Cardiac fibroblast (primary cell): ENCODE data around the gene GALK1.

Source experiments
- DNase-seq, 2 donors: peaks; one replicate each; pipeline versions ENCODE4 v3.0.0 to v3.0.0-alpha.2; 2010; ENCODE audit warnings: low read depth in 2 of 2
- H3K4me3 ChIP-seq, 2 donors: replicated peaks in 1 of 2; 1 replicate in 1 of 2; 2 replicates in 1 of 2; pipeline ENCODE4 v1.5.1; 2011; ENCODE audit warnings: low read depth in 2 of 2, low read length in 2 of 2, mild to moderate bottlenecking in 2 of 2, moderate library complexity in 1 of 2
- TF ChIP-seq, protein P1 (sequence below): IDR thresholded peaks from one replicate; pipeline ENCODE4 v1.5.1; 2011; ENCODE audit warnings: low read depth, mild to moderate bottlenecking, low read length, inconsistent platforms

Gene GALK1

DNA sequence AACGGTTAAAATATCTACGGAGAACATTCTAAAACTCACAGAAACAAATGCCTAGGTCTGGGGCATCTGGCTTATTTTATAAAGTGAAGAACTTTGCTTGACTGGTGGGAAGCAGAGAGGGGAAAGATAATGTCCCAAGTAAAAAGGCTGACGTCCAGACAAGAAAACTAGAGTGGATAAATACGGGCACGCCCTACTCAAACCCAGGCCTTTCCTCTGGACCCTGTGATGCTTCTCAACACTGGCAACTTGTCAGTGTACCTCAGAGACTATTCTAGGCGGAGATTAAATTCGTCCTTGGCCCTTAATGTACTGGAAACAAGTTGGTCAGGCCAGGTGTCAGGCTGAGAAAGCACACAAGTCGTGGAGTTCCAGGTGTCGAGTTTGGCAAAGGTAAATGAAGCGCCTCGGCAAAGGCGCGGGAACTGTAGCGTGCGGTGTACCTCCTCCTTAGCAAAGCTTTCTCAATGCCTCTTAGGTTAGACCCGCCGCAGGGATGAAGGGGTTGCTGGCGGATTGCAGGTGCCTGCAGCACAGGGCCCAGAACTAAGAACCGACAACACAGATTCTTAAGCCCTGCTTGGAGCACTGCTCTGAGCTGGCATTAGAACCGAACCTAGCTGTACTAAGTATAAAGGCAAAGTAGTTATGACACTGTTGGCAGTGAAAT lies 18.9 kb upstream of the GALK1 start:
- TF ChIP-seq, protein P1, sequence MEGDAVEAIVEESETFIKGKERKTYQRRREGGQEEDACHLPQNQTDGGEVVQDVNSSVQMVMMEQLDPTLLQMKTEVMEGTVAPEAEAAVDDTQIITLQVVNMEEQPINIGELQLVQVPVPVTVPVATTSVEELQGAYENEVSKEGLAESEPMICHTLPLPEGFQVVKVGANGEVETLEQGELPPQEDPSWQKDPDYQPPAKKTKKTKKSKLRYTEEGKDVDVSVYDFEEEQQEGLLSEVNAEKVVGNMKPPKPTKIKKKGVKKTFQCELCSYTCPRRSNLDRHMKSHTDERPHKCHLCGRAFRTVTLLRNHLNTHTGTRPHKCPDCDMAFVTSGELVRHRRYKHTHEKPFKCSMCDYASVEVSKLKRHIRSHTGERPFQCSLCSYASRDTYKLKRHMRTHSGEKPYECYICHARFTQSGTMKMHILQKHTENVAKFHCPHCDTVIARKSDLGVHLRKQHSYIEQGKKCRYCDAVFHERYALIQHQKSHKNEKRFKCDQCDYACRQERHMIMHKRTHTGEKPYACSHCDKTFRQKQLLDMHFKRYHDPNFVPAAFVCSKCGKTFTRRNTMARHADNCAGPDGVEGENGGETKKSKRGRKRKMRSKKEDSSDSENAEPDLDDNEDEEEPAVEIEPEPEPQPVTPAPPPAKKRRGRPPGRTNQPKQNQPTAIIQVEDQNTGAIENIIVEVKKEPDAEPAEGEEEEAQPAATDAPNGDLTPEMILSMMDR, result no peak
- no peak for DNase-seq
- peak overlapping the region; percentile 63 to 75 for H3K4me3 ChIP-seq

DNA sequence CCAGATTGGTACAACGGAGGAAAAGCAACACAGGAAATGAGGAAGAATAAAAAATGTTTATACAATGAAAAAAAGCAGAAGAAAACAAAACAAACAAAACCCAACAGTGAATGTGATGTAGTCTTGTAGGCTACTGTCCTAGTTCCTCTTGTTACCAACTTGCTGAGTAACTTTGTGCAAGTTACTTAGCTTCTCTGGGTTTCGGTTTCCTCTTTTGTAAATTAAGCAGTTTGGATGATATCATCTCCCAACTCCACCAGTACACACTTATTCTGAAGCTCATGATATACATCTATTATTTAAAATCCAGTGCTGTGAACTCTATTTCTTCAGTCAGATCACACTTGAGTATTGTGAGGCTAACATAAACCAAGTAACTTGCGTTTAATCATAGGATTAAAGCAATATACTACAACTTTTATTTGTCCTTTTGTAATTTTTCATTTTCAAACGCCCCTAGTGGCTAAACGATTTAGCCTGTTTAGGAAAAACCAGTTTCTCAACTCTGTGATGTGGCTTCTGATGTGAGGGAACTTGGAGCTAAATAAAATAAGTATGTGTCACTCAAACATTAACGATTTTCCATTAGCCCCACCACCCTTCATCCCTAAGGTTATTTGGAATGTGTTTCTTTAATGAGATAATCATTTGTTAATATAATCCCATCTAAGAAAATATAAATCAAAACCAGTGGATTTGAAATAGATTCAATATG lies 18.2 kb upstream of the GALK1 start:
- peak overlapping the region in 1 of 2 donors; percentile 32 for H3K4me3 ChIP-seq
- peak; percentile 74 to 85 for DNase-seq
- TF ChIP-seq, protein P1, result peak; percentile 61

DNA sequence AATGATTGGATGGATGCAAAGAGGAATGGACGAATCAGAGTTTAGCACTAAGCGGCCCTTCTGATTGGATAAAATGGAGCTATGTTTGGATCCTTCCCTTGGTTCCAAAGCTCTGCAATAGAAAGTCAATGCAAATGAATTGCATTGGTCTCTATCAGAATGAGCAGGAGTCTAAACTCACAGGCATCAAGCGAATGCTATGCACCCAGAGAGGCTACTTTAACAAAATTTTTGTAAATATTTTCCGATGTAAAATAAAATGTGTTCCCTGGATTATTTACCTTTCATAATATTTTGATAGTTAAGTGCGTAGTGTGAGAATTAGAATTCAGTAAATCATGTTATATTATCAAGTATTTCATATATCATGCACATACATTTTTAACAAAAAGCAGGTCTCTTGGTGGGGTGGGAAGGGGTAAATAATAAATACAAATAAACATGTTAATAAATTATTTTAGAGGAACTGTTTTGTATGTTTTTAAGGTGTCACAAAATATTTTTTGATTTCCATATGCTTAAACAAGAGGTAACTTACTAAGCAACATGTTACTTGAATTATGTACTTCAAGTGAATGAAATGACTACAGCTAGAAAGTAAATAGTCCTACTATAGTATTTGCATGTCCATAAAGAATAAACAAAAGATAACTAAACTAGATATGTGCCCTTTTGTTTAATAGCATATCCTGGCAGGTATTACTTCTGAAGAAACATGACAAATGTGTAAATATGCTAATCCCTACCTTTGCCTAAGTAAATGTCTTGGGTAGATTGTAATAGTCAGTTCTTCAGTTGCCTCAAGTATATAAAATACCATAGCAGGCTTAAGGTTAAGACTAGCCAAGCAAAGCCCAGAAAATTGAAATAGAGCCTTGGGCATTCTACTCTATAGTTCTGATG lies 15.2 kb upstream of the GALK1 start:
- no peak for DNase-seq
- H3K4me3 ChIP-seq, result peak overlapping the region in 1 of 2 donors; percentile 22
- TF ChIP-seq, protein P1, result no peak

DNA sequence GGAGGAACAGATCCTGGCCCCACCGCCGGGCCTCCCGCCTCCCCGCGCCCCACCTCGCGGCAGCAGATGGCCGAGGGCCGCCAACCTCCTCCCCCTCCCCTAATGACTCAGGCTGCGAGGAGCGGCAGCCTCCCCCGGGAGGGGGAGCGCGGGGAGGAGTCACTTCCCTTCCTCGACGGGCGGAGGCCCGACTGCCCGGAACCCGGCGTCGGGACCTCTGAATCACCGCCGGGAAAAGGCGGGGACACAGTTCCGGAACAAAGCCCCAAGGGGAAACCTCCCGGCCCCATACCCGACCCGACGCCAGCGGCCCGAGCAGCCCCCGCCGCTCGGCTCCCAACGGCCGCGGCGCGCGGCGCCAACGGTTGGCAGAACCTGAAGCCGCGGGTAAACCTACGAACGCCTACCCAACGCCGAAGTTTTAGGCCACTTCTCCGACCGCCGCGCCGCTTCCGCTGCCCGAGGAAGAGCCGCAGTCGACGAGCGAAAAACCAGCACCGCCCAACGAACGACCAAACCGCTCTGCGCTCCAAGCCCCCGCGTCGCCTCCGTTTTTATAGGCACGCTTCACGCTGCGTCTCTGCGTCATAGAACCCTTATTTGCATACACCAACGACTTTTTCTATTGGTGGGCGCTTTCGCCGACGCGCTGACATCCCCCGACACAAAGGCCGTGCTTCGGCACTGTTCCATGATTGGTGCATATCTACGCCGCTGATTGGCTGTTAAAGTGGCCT lies 14.4 kb upstream of the GALK1 start:
- TF ChIP-seq, protein P1, result no peak
- H3K4me3 ChIP-seq, result peak overlapping the region; percentile 83 to 90
- DNase-seq, result peak; percentile 100

DNA sequence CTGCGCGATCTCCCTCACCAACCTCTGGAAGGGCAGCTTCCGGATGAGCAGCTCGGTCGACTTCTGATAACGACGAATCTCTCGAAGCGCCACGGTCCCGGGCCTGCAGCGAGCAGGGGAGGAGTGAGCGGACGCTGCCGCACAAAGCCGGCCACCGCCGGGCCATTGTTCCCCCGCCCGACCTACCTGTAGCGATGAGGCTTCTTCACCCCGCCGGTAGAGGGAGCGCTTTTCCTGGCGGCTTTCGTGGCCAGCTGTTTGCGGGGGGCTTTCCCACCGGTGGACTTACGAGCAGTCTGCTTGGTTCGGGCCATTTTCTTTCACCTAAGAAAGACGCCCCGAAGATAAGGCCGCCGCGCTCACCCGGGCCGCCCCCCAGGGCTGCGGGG lies 13.9 kb upstream of the GALK1 start:
- TF ChIP-seq, protein P1, result peak; percentile 61
- no peak for DNase-seq
- peak overlapping the region; percentile 83 to 90 for H3K4me3 ChIP-seq

DNA sequence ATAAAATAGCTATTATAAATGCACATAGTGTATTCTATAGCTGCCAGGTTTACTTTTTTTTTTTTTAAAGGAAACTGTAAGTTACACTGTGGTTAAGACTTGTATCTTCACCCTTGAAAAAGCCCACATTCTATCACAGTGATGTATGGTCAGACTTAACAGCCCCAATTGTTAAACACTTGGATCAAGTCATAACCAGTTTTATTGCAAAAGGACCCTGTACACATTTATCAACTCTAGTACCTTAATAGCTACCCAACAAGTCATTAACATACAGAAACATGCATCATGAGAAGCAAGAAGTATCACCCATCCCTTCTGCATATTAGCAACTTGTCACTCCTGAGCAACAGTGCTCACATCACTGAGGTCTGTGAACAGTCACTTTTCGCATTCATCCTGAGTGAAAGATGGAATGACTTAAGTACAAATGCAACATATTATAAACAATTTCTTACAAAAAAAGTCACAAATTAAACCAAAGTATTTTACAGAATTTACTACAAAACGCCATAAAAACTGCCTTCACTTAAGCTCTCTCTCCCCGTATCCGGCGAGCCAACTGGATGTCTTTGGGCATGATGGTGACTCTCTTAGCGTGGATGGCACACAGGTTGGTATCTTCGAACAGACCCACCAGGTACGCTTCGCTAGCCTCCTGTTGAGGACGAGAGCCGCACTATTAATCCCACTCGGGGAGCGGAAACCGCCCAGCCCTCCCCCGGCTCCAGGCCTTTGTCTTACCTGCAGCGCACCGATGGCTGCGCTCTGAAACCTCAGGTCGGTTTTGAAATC lies 13.3 kb upstream of the GALK1 start:
- H3K4me3 ChIP-seq, result peak overlapping the region; percentile 83 to 90
- DNase-seq, result peak in 1 of 2 donors; percentile 24
